Measurements from ENCODE around the gene SEMA3B.
"Not testable (repeated sequence)": the region's sequence is repeated elsewhere in the genome, so short reads cannot be mapped to it uniquely, and the experiment has no call there.

SEMA3B gene

GRCh38 chr3:50295553-50296431 is 26.8 kb downstream of the SEMA3B start:
- no peak for DNase-seq

GRCh38 chr3:50296721-50297383 is 27.9 kb downstream of the SEMA3B start:
- DNase-seq = no peak

GRCh38 chr3:50297384-50297775 is 28.4 kb downstream of the SEMA3B start:
- no peak for DNase-seq

- DNase-seq = no peak
Observed at GRCh38 chr3:50297896-50298725, 29.2 kb downstream of the SEMA3B start.

- peak; percentile 68 for DNase-seq
Observed at GRCh38 chr3:50298836-50299637, 30.1 kb downstream of the SEMA3B start, which contains the start of the genes HYAL3 and NAA80. HYAL3 (minus strand) TSS chr3:50299405; CDS start chr3:50295602, 3,803 bp downstream. NAA80 (minus strand) TSS chr3:50299405; CDS start chr3:50297463, 1,942 bp downstream.

- no peak for DNase-seq
Observed at GRCh38 chr3:50299638-50299928, 30.6 kb downstream of the SEMA3B start.

- DNase-seq = no peak
Observed at GRCh38 chr3:50299929-50300680, 31.2 kb downstream of the SEMA3B start.

- DNase-seq = no peak
Observed at GRCh38 chr3:50300681-50301254, 31.8 kb downstream of the SEMA3B start.

- DNase-seq = no peak
Observed at GRCh38 chr3:50302095-50303012, 33.4 kb downstream of the SEMA3B start.

GRCh38 chr3:50303013-50303815 is 34.3 kb downstream of the SEMA3B start, which contains the start of gene HYAL1:
HYAL1 (minus strand) TSS chr3:50303574; CDS start chr3:50302956, 618 bp downstream.
- DNase-seq = no peak

- DNase-seq = no peak
Observed at GRCh38 chr3:50304601-50305000, 35.7 kb downstream of the SEMA3B start.

- not testable (repeated sequence) for DNase-seq
Observed at GRCh38 chr3:50312041-50312440, 43.1 kb downstream of the SEMA3B start.

- DNase-seq = no peak
Observed at GRCh38 chr3:50314342-50314741, 45.4 kb downstream of the SEMA3B start.

GRCh38 chr3:50314816-50315215 is 45.9 kb downstream of the SEMA3B start:
- DNase-seq = no peak

- no peak for DNase-seq
Observed at GRCh38 chr3:50316657-50317242, 47.8 kb downstream of the SEMA3B start.

GRCh38 chr3:50317300-50317699 is 48.4 kb downstream of the SEMA3B start:
- no peak for DNase-seq

- DNase-seq = no peak
Observed at GRCh38 chr3:50318163-50318562, 49.2 kb downstream of the SEMA3B start.

- DNase-seq = no peak
Observed at GRCh38 chr3:50318615-50319014, 49.7 kb downstream of the SEMA3B start.
